Smooth muscle cell (in vitro differentiated cells): ENCODE measurements around the gene RNPEPL1. TPM values are rescaled to one million over a fixed set of nuclear protein-coding genes. Genes with fewer than 3 reads are reported as not detected.

ENCODE experiments used
- DNase-seq: peaks from one replicate; lab custom pipeline; 2025; ENCODE audit not compliant: unreplicated experiment; lab: John Stamatoyannopoulos, UW
- H2AFZ ChIP-seq: fragments of 200-600 bp; sonication (generic); 2 replicates; pipeline ENCODE4 v1.6.0; 2016; ENCODE audit warnings: antibody characterized with exemption, low read depth, mild to moderate bottlenecking
- H3F3A ChIP-seq: fragments of 200-600 bp; sonication (generic); 2 replicates; pipeline ENCODE4 v1.6.0; 2017; ENCODE audit warnings: antibody characterized with exemption, low read depth
- H3K27ac ChIP-seq: fragments of 200-600 bp; sonication (generic); 2 replicates; pipeline ENCODE4 v1.5.1; 2016; ENCODE audit warnings: low read depth, mild to moderate bottlenecking
- H3K27me3 ChIP-seq: fragments of 200-600 bp; sonication (generic); 2 replicates; pipeline ENCODE4 v1.6.1; 2016; ENCODE audit warnings: low read depth, mild to moderate bottlenecking
- H3K36me3 ChIP-seq: fragments of 200-600 bp; sonication (generic); 2 replicates; pipeline ENCODE4 v1.5.1; 2016; ENCODE audit warnings: low read depth
- H3K4me1 ChIP-seq: fragments of 200-600 bp; sonication (generic); 2 replicates; pipeline ENCODE4 v1.5.1; 2016; ENCODE audit warnings: low read depth
- H3K4me2 ChIP-seq: fragments of 200-600 bp; sonication (generic); 2 replicates; pipeline ENCODE4 v1.6.0; 2016; ENCODE audit warnings: mild to moderate bottlenecking
- H3K4me3 ChIP-seq: fragments of 200-600 bp; sonication (generic); 2 replicates; pipeline ENCODE4 v1.5.1; 2016; ENCODE audit warnings: mild to moderate bottlenecking
- H3K79me2 ChIP-seq: fragments of 200-600 bp; sonication (generic); 2 replicates; pipeline ENCODE4 v1.6.0; 2016; ENCODE audit warnings: low read depth, mild to moderate bottlenecking
- H3K9ac ChIP-seq: fragments of 200-600 bp; sonication (generic); 2 replicates; pipeline ENCODE4 v1.6.0; 2016; ENCODE audit warnings: low read depth
- H3K9me3 ChIP-seq: fragments of 200-600 bp; sonication (generic); replicated peaks from 2 replicates; pipeline ENCODE4 v1.5.1; 2016; ENCODE audit warnings: low read depth
- H4K20me1 ChIP-seq: fragments of 200-600 bp; sonication (generic); 2 replicates; pipeline ENCODE4 v1.6.0; 2016; ENCODE audit warnings: low read depth
- CTCF ChIP-seq: fragments of 200-600 bp; sonication (generic); IDR thresholded peaks from 2 replicates; pipeline ENCODE4 v1.5.1; 2017; ENCODE audit warnings: borderline replicate concordance, mild to moderate bottlenecking, antibody characterized with exemption; ENCODE audit not compliant: insufficient read depth, poor library complexity, severe bottlenecking
- WGBS: methylation state at CpG from one replicate; pipeline ENCODE4 v1.1.7; 2016; ENCODE audit warnings: low lambda C conversion rate; 5-methylcytosine and 5-hydroxymethylcytosine counted together
- polyA plus RNA-seq: library from polyadenylated mRNA; unstranded; fragments of >200 nt; fragmentation: Nextera tagmentation; extraction: Ambion mirVana; gene quantifications from 2 replicates; pipeline ENCODE4 v1.2.1, GENCODE V29; 2016
- total RNA-seq: library from RNA; depleted of rRNA; stranded (reverse); fragments of >200 nt; gene quantifications from 2 replicates; pipeline ENCODE4 v1.2.3, GENCODE V29; 2014

RNPEPL1 gene
- total and polyA plus RNA-seq, 2 experiments from 2014 or later, result 15.3 to 40.9 TPM

GRCh38 chr2:240618776-240619175 lies 50.5 kb downstream of the RNPEPL1 start:
- no peaks in the 10 kb centered on the region for H3K36me3 ChIP-seq
- H3K79me2 ChIP-seq, result no peaks in the 10 kb centered on the region
- WGBS, result 86% methylated on average over 6 of the region's 6 CpGs
- no peaks in the 10 kb centered on the region for H4K20me1 ChIP-seq
- no peak overlapping the region for H3K4me2 ChIP-seq
- no peaks in the 10 kb centered on the region for H3K27me3 ChIP-seq
- no peak overlapping the region for H2AFZ ChIP-seq
- no peaks in the 10 kb centered on the region for H3K9me3 ChIP-seq
- H3K27ac ChIP-seq, result no peak overlapping the region
- no peak overlapping the region for H3K9ac ChIP-seq
- H3K4me1 ChIP-seq, result no peaks in the 10 kb centered on the region
- TF ChIP-seq CTCF, result no peak
- no peak for DNase-seq
- H3F3A ChIP-seq, result no peaks in the 10 kb centered on the region
- H3K4me3 ChIP-seq, result no peak overlapping the region

GRCh38 chr2:240619506-240620148 lies 51.3 kb downstream of the RNPEPL1 start:
- Histone ChIP-seq H3K9ac (no peak overlapping the region), H3K9me3 (no peaks in the 10 kb centered on the region), H3F3A (no peaks in the 10 kb centered on the region), H3K36me3 (no peaks in the 10 kb centered on the region), H3K4me2 (no peak overlapping the region), H2AFZ (no peak overlapping the region), H3K79me2 (no peaks in the 10 kb centered on the region), H3K27me3 (no peaks in the 10 kb centered on the region), H3K4me3 (no peak overlapping the region), H3K27ac (no peak overlapping the region), H3K4me1 (no peaks in the 10 kb centered on the region), H4K20me1 (no peaks in the 10 kb centered on the region)
- DNase-seq, result no peak
- no peak for TF ChIP-seq CTCF
- 89% methylated on average over 19 of the region's 19 CpGs for WGBS

- Histone ChIP-seq H3K27me3 (no peaks in the 10 kb centered on the region), H3K4me2 (no peak overlapping the region), H3F3A (no peaks in the 10 kb centered on the region), H3K27ac (no peak overlapping the region), H2AFZ (no peak overlapping the region), H3K4me1 (no peaks in the 10 kb centered on the region), H3K79me2 (no peaks in the 10 kb centered on the region), H3K9me3 (no peaks in the 10 kb centered on the region), H3K4me3 (no peak overlapping the region), H3K9ac (no peak overlapping the region), H4K20me1 (no peaks in the 10 kb centered on the region), H3K36me3 (no peaks in the 10 kb centered on the region)
- 86% methylated on average over 8 of the region's 13 CpGs for WGBS
- DNase-seq, result no peak
- no peak for TF ChIP-seq CTCF
These were observed 52.0 kb downstream of the RNPEPL1 start for GRCh38 chr2:240620149-240620731.

- Histone ChIP-seq H2AFZ (no peak overlapping the region), H3K9ac (no peak overlapping the region), H3K9me3 (no peaks in the 10 kb centered on the region), H3F3A (no peaks in the 10 kb centered on the region), H3K4me3 (no peak overlapping the region), H3K36me3 (no peaks in the 10 kb centered on the region), H4K20me1 (no peaks in the 10 kb centered on the region), H3K4me2 (no peak overlapping the region), H3K27me3 (no peaks in the 10 kb centered on the region), H3K27ac (no peak overlapping the region), H3K79me2 (no peaks in the 10 kb centered on the region), H3K4me1 (no peaks in the 10 kb centered on the region)
- no peak for TF ChIP-seq CTCF
- DNase-seq, result no peak
- 86% methylated on average over 7 of the region's 7 CpGs for WGBS
These were observed 52.6 kb downstream of the RNPEPL1 start for GRCh38 chr2:240620859-240621258.
